ENCODE measurements around the gene SPTLC2.

DNA sequence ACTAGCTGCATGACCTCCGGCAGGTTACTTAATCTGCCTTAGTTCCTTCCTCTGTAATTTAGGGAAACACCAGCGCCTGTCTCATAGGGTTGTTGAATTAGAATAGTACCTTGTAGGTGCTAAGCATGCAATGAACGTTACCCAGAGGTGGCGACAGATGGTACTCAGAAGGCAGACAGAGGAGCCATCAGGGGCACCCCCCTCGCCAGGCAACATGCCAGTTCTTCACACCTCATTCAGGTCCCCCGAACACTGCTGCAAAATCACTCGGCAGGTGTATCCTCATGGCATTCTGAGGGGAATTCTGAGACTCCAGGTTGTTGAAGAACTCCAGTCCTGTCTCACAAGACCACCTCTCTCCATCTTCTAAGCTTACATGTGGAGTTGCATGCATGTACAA is 127.9 kb downstream of the SPTLC2 start:
- TF ChIP-seq, protein P1, sequence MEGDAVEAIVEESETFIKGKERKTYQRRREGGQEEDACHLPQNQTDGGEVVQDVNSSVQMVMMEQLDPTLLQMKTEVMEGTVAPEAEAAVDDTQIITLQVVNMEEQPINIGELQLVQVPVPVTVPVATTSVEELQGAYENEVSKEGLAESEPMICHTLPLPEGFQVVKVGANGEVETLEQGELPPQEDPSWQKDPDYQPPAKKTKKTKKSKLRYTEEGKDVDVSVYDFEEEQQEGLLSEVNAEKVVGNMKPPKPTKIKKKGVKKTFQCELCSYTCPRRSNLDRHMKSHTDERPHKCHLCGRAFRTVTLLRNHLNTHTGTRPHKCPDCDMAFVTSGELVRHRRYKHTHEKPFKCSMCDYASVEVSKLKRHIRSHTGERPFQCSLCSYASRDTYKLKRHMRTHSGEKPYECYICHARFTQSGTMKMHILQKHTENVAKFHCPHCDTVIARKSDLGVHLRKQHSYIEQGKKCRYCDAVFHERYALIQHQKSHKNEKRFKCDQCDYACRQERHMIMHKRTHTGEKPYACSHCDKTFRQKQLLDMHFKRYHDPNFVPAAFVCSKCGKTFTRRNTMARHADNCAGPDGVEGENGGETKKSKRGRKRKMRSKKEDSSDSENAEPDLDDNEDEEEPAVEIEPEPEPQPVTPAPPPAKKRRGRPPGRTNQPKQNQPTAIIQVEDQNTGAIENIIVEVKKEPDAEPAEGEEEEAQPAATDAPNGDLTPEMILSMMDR (IDR thresholded peaks at IDR 0.05; ENCODE audit: low read depth, low read length), result no peak
- TF ChIP-seq EZH2phosphoT487 (IDR thresholded peaks at IDR 0.05; ENCODE audit: low read depth), result no peak

All from OCI-LY3 (cell line).